HCT116 (cell line): ENCODE measurements around the gene SHISA8. TPM values are rescaled to one million over a fixed set of nuclear protein-coding genes. Genes with fewer than 3 reads are reported as not detected.
"Not testable (repeated sequence)": the region's sequence is repeated elsewhere in the genome, so short reads cannot be mapped to it uniquely, and the experiment has no call there.

Experiments
- ATAC-seq: fragments of 200-7000 bp; cut with Tn5 transposase; 2 replicates; pipeline ENCODE4 v1.9.1; 2020; ENCODE audit warnings: mild to moderate bottlenecking, moderate library complexity
- BruUV-seq: library from RNA; stranded (reverse); fragments of 400-500 nt; replicated peaks from 2 replicates; lab custom pipeline; 2021; lab: Mats Ljungman, UMichigan
- CTCF ChIA-PET: fragments of 300-600 bp; sonication (Branson Sonifier 250); formaldehyde crosslinking; loops from one replicate; lab custom pipeline; 2021; ENCODE audit warnings: antibody characterized with exemption; lab: Charles Lee
- POLR2A ChIA-PET: fragments of 300-600, 350-600 bp; sonication (Branson Sonifier 250); formaldehyde crosslinking; loops from one replicate; lab custom pipeline; 2021; ENCODE audit warnings: antibody characterized with exemption; lab: Charles Lee
- RAD21 ChIA-PET, 2 experiments: fragments of 300-600 bp; sonication (Branson Sonifier 250); formaldehyde crosslinking; loops; one replicate each; lab custom pipeline; 2023; ENCODE audit warnings: low total read pairs in 2 of 2; ENCODE audit not compliant: uncharacterized antibody in 2 of 2, unreplicated experiment in 2 of 2, low non-redundant PET in 1 of 2; lab: Charles Lee
- DNase-seq: peaks from one replicate; pipeline ENCODE4 v3.0.0-alpha.2; 2010; ENCODE audit warnings: low read depth, low spot score
- H2AFZ ChIP-seq: fragments of 200-600 bp; shearing (Covaris generic), sonication (generic); 2 replicates; pipeline ENCODE4 v1.6.1; 2017; ENCODE audit warnings: low read depth, mixed run types, mixed read lengths, antibody characterized with exemption, low read length; ENCODE audit not compliant: poor library complexity, severe bottlenecking
- H3K27ac ChIP-seq: 2 replicates; pipeline ENCODE4 v1.5.1; 2012; ENCODE audit warnings: low read depth, low read length
- H3K27me3 ChIP-seq: fragments of 200-600 bp; sonication (generic); 2 replicates; pipeline ENCODE4 v1.6.1; 2016; ENCODE audit warnings: mixed run types, low read length, mixed read lengths; ENCODE audit not compliant: insufficient read depth
- H3K36me3 ChIP-seq, 2 experiments: fragments of 200-500 bp in 1 of 2; fragments of 200-600 bp in 1 of 2; sonication (Bioruptor generic) in 1 of 2; sonication (generic) in 1 of 2; 2 replicates each; pipeline versions ENCODE4 v1.5.1 to v1.6.1; 2014 to 2016; ENCODE audit warnings: low read length in 2 of 2, inconsistent platforms in 1 of 2, mixed read lengths in 1 of 2, mixed run types in 1 of 2; ENCODE audit not compliant: insufficient read depth in 2 of 2, control insufficient read depth in 1 of 2
- H3K4me1 ChIP-seq, 2 experiments: fragments of 200-600 bp in 1 of 2; sonication (generic) in 1 of 2; 2 replicates each; pipeline versions ENCODE4 v1.5.1 to v1.6.1; 2012 to 2017; ENCODE audit warnings: low read length in 2 of 2, inconsistent platforms in 1 of 2, mild to moderate bottlenecking in 1 of 2, mixed read lengths in 1 of 2, mixed run types in 1 of 2, moderate library complexity in 1 of 2; ENCODE audit not compliant: insufficient read depth in 2 of 2, control insufficient read depth in 1 of 2
- H3K4me2 ChIP-seq: fragments of 200-600 bp; sonication (generic); 2 replicates; pipeline ENCODE4 v1.6.1; 2017; ENCODE audit warnings: mixed run types, low read length, mixed read lengths
- H3K4me3 ChIP-seq, 2 experiments: fragments of 200-600 bp in 1 of 2; sonication (generic) in 1 of 2; replicated peaks in 1 of 2; 2 replicates each; pipeline ENCODE4 v1.5.1; 2011 to 2016; ENCODE audit warnings: low read length in 2 of 2, control low read depth in 1 of 2, low read depth in 1 of 2, mild to moderate bottlenecking in 1 of 2, mixed read lengths in 1 of 2, mixed run types in 1 of 2
- H3K79me2 ChIP-seq: fragments of 200-600 bp; sonication (generic); 2 replicates; pipeline ENCODE4 v1.6.1; 2017; ENCODE audit warnings: mild to moderate bottlenecking, mixed run types, low read length, moderate library complexity, mixed read lengths; ENCODE audit not compliant: insufficient read depth
- H3K9ac ChIP-seq: fragments of 200-600 bp; sonication (generic); 2 replicates; pipeline ENCODE4 v1.6.1; 2016; ENCODE audit warnings: low read length, mixed read lengths
- H3K9me2 ChIP-seq: fragments of 200-600 bp; sonication (generic), shearing (Covaris generic); 2 replicates; pipeline ENCODE4 v1.6.1; 2017; ENCODE audit warnings: mixed run types, mild to moderate bottlenecking, moderate library complexity; ENCODE audit not compliant: insufficient read depth
- H3K9me3 ChIP-seq, 2 experiments: fragments of 200-500 bp in 1 of 2; fragments of 200-600 bp in 1 of 2; sonication (Bioruptor generic) in 1 of 2; sonication (generic) in 1 of 2; 2 replicates each; pipeline ENCODE4 v1.6.1; 2014 to 2017; ENCODE audit warnings: low read length in 2 of 2, mixed read lengths in 2 of 2, inconsistent platforms in 1 of 2, low read depth in 1 of 2, mild to moderate bottlenecking in 1 of 2, mixed run types in 1 of 2, moderate library complexity in 1 of 2; ENCODE audit not compliant: control insufficient read depth in 1 of 2, insufficient read depth in 1 of 2
- H4K20me1 ChIP-seq: fragments of 200-600 bp; sonication (generic), shearing (Covaris generic); 2 replicates; pipeline ENCODE4 v1.6.1; 2017; ENCODE audit warnings: mixed run types, mild to moderate bottlenecking, moderate library complexity; ENCODE audit not compliant: insufficient read depth
- CBX3 ChIP-seq: IDR thresholded peaks from 2 replicates; pipeline ENCODE4 v1.6.1; 2012; ENCODE audit warnings: low read depth
- CEBPB ChIP-seq: IDR thresholded peaks from 2 replicates; pipeline ENCODE4 v1.6.1; 2012; ENCODE audit warnings: low read depth
- EGR1 ChIP-seq: IDR thresholded peaks from 2 replicates; pipeline ENCODE4 v1.6.1; 2012; ENCODE audit warnings: low read depth
- EZH2phosphoT487 ChIP-seq: fragments of 200-600 bp; IDR thresholded peaks from 2 replicates; pipeline ENCODE4 v1.6.1; 2018; ENCODE audit warnings: antibody characterized with exemption, borderline replicate concordance
- FOSL1 ChIP-seq: IDR thresholded peaks from 2 replicates; pipeline ENCODE4 v1.6.1; 2012; ENCODE audit warnings: low read depth
- POLR2A ChIP-seq: IDR thresholded peaks from 2 replicates; pipeline ENCODE4 v1.7.0; 2011; ENCODE audit warnings: borderline replicate concordance; ENCODE audit not compliant: insufficient read depth, insufficient read length; ENCODE audit errors: extremely low read depth
- POLR2AphosphoS5 ChIP-seq: IDR thresholded peaks from 2 replicates; pipeline ENCODE4 v1.6.1; 2011; ENCODE audit warnings: mild to moderate bottlenecking, low read depth, low read length, moderate library complexity
- RAD21 ChIP-seq: IDR thresholded peaks from 2 replicates; pipeline ENCODE4 v1.6.1; 2012; ENCODE audit warnings: low read depth, mild to moderate bottlenecking
- SP1 ChIP-seq: IDR thresholded peaks from 2 replicates; pipeline ENCODE4 v1.6.1; 2012; ENCODE audit warnings: low read depth
- TCF7L2 ChIP-seq: IDR thresholded peaks from 2 replicates; pipeline ENCODE4 v1.7.0; 2011; ENCODE audit warnings: borderline replicate concordance, inconsistent platforms; ENCODE audit not compliant: insufficient read depth, insufficient read length; ENCODE audit errors: extremely low read depth
- YY1 ChIP-seq: IDR thresholded peaks from 2 replicates; pipeline ENCODE4 v1.6.1; 2011; ENCODE audit warnings: low read length, low read depth, moderate library complexity, mild to moderate bottlenecking; ENCODE audit not compliant: insufficient replicate concordance; ENCODE audit errors: extremely low read depth
- intact Hi-C: fragments of 100-400 bp; cut with micrococcal nuclease; formaldehyde crosslinking; loops from 2 replicates; pipeline ENCODE4 v1.10.0; 2022
- total RNA-seq: library from RNA; stranded (reverse); gene quantifications from one replicate; pipeline ENCODE4 v1.2.1, GENCODE V29; 2021; ENCODE audit not compliant: unreplicated experiment
- TF ChIP-seq, protein P1 (sequence below), 3 experiments: fragments of 200-600 bp in 1 of 3; sonication (generic) in 1 of 3; IDR thresholded peaks in 2 of 3; conservative IDR thresholded peaks in 1 of 3; 2 replicates each; pipeline ENCODE4 v1.5.1; 2012 to 2017; ENCODE audit warnings: low read depth in 2 of 3, low read length in 2 of 3, antibody characterized with exemption in 1 of 3, borderline replicate concordance in 1 of 3, control low read depth in 1 of 3, mild to moderate bottlenecking in 1 of 3, mixed read lengths in 1 of 3, mixed run types in 1 of 3, moderate library complexity in 1 of 3; ENCODE audit not compliant: insufficient read depth in 1 of 3
- TF ChIP-seq, protein P2 (sequence below): IDR thresholded peaks from 2 replicates; pipeline ENCODE4 v1.6.1; 2012
- TF ChIP-seq, protein P3 (sequence below): IDR thresholded peaks from 2 replicates; pipeline ENCODE4 v1.6.1; 2012; ENCODE audit warnings: low read depth
- TF ChIP-seq, protein P4 (sequence below): IDR thresholded peaks from 2 replicates; pipeline ENCODE4 v1.6.1; 2012

The SHISA8 gene
- total RNA-seq, 1 experiment from 2014 or later, result 13.9 TPM

DNA sequence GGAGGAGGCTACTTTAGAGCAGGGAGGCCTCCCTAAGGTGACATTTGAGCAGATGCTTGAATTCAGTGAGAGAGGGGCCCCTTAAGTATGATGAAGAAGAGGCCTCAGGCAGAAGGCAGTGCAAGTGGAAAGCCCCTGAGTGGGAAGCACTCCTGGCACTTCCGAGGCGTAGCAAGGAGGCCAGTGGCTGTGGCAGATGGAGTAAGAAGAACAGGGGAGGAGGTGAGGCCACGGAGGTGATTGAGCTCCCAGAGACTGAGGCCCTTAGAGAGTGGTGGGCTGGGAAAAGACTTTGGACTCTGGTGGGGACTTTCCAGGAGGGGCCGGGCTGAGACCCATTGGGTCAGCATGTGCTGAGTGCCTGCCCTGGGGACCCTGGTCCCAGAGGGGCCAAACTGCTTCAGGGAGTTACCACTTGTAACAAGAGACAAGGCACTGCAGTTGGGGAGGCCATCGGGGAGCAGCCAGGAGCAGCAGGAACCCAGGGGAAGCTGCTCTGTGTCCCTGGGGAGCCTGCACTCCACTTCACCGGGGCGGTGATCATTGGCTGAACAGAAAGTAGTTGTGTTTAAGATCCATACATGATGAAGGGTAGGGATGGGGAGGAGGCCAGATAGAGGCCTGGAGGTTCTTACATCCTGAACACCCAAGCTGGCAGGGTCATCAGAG lies 34.6 kb upstream of the SHISA8 start:
- H3K9me3 ChIP-seq, result no peaks in the 10 kb centered on the region
- H3K79me2 ChIP-seq, result peaks cover 22% of the 10 kb centered on the region
- ChIA-PET RAD21 (no interaction called here), POLR2A (no interaction called here), CTCF (interaction anchor here (1.3 kb wide), 1 partner anchor 8 kb away, joined by 3 read pairs; no protein-coding TSS in a partner anchor)
- ATAC-seq, result no peak
- H2AFZ ChIP-seq, result no peak overlapping the region
- H3K9ac ChIP-seq, result no peak overlapping the region
- intact Hi-C loops, result loop anchor here (5.0 kb wide), 1 partner anchor 163 kb away; no protein-coding TSS in a partner anchor
- no peaks in the 10 kb centered on the region for H3K27me3 ChIP-seq
- H4K20me1 ChIP-seq, result no peaks in the 10 kb centered on the region
- peaks cover 14 to 37% of the 10 kb centered on the region in 2 experiments for H3K4me1 ChIP-seq
- DNase-seq, result no peak
- no peak overlapping the region for H3K4me2 ChIP-seq
- no TSS peak for BruUV-seq
- no peak overlapping the region for H3K27ac ChIP-seq
- TF ChIP-seq EGR1 (no peak), FOSL1 (no peak), POLR2A (no peak), EZH2phosphoT487 (no peak), TCF7L2 (no peak), SP1 (no peak), POLR2AphosphoS5 (no peak), YY1 (no peak), CEBPB (no peak), CBX3 (no peak), RAD21 (no peak)
- TF ChIP-seq, protein P1, sequence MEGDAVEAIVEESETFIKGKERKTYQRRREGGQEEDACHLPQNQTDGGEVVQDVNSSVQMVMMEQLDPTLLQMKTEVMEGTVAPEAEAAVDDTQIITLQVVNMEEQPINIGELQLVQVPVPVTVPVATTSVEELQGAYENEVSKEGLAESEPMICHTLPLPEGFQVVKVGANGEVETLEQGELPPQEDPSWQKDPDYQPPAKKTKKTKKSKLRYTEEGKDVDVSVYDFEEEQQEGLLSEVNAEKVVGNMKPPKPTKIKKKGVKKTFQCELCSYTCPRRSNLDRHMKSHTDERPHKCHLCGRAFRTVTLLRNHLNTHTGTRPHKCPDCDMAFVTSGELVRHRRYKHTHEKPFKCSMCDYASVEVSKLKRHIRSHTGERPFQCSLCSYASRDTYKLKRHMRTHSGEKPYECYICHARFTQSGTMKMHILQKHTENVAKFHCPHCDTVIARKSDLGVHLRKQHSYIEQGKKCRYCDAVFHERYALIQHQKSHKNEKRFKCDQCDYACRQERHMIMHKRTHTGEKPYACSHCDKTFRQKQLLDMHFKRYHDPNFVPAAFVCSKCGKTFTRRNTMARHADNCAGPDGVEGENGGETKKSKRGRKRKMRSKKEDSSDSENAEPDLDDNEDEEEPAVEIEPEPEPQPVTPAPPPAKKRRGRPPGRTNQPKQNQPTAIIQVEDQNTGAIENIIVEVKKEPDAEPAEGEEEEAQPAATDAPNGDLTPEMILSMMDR (IDR thresholded peaks at IDR 0.05 in 2 of 3, conservative IDR thresholded peaks at IDR 0.05 in 1 of 3; ENCODE audit: borderline replicate concordance in 1 of 3, insufficient read depth in 1 of 3, low read depth in 2 of 3, low read length in 2 of 3), result no peak
- TF ChIP-seq, protein P2, sequence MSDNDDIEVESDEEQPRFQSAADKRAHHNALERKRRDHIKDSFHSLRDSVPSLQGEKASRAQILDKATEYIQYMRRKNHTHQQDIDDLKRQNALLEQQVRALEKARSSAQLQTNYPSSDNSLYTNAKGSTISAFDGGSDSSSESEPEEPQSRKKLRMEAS, result no peak
- TF ChIP-seq, protein P3, sequence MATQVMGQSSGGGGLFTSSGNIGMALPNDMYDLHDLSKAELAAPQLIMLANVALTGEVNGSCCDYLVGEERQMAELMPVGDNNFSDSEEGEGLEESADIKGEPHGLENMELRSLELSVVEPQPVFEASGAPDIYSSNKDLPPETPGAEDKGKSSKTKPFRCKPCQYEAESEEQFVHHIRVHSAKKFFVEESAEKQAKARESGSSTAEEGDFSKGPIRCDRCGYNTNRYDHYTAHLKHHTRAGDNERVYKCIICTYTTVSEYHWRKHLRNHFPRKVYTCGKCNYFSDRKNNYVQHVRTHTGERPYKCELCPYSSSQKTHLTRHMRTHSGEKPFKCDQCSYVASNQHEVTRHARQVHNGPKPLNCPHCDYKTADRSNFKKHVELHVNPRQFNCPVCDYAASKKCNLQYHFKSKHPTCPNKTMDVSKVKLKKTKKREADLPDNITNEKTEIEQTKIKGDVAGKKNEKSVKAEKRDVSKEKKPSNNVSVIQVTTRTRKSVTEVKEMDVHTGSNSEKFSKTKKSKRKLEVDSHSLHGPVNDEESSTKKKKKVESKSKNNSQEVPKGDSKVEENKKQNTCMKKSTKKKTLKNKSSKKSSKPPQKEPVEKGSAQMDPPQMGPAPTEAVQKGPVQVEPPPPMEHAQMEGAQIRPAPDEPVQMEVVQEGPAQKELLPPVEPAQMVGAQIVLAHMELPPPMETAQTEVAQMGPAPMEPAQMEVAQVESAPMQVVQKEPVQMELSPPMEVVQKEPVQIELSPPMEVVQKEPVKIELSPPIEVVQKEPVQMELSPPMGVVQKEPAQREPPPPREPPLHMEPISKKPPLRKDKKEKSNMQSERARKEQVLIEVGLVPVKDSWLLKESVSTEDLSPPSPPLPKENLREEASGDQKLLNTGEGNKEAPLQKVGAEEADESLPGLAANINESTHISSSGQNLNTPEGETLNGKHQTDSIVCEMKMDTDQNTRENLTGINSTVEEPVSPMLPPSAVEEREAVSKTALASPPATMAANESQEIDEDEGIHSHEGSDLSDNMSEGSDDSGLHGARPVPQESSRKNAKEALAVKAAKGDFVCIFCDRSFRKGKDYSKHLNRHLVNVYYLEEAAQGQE, result no peak
- TF ChIP-seq, protein P4, sequence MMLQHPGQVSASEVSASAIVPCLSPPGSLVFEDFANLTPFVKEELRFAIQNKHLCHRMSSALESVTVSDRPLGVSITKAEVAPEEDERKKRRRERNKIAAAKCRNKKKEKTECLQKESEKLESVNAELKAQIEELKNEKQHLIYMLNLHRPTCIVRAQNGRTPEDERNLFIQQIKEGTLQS, result no peak
- H3K4me3 ChIP-seq, result no peak overlapping the region
- peaks cover 8% of the 10 kb centered on the region in 2 experiments; a peak in 3 of 4 replicates for H3K36me3 ChIP-seq
- no peaks in the 10 kb centered on the region for H3K9me2 ChIP-seq

DNA sequence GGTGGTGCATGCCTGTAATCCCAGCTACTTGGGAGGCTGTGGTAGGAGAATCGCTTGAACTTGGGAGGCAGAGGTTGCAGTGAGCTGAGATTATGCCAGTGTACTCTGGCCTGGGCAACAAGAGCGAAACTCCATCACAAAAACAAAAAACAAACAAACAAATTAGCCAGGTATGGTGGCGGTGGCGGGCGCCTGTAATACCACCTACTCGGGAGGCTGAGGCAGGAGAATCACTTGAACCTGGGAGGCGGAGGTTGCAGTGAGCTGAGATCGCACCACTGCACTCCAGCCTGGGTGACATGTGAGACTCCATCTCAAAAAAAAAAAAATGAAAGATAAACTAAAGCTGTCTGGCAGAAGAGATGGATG lies 34.0 kb upstream of the SHISA8 start:
- H2AFZ ChIP-seq, DNase-seq, CTCF ChIA-PET, H3K4me2 ChIP-seq, BruUV-seq, H3K4me3 ChIP-seq, H3K9ac ChIP-seq, H3K27me3 ChIP-seq, H4K20me1 ChIP-seq, H3K9me2 ChIP-seq, RAD21 ChIA-PET, ATAC-seq, H3K9me3 ChIP-seq, POLR2A ChIA-PET, H3K27ac ChIP-seq: not testable (repeated sequence)
- Histone ChIP-seq H3K36me3 (peaks cover 11 to 13% of the 10 kb centered on the region in 2 experiments; a peak in 3 of 4 replicates), H3K4me1 (peaks cover 14 to 39% of the 10 kb centered on the region in 2 experiments), H3K79me2 (peaks cover 27% of the 10 kb centered on the region)
- intact Hi-C loops, result loop anchor here (5.0 kb wide), 1 partner anchor 163 kb away; no protein-coding TSS in a partner anchor
